ENCODE data around the gene G6PC3.

GRCh38 chr17:44105483-44105882 is 34.9 kb downstream of the G6PC3 start:
- TF ChIP-seq, protein P1, sequence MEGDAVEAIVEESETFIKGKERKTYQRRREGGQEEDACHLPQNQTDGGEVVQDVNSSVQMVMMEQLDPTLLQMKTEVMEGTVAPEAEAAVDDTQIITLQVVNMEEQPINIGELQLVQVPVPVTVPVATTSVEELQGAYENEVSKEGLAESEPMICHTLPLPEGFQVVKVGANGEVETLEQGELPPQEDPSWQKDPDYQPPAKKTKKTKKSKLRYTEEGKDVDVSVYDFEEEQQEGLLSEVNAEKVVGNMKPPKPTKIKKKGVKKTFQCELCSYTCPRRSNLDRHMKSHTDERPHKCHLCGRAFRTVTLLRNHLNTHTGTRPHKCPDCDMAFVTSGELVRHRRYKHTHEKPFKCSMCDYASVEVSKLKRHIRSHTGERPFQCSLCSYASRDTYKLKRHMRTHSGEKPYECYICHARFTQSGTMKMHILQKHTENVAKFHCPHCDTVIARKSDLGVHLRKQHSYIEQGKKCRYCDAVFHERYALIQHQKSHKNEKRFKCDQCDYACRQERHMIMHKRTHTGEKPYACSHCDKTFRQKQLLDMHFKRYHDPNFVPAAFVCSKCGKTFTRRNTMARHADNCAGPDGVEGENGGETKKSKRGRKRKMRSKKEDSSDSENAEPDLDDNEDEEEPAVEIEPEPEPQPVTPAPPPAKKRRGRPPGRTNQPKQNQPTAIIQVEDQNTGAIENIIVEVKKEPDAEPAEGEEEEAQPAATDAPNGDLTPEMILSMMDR (IDR thresholded peaks at IDR 0.05; ENCODE audit: insufficient read depth, low read length), result no peak
- TF ChIP-seq REST (IDR thresholded peaks at IDR 0.05; ENCODE audit: insufficient replicate concordance, low read depth) (no peak), SPI1 (IDR thresholded peaks at IDR 0.05; ENCODE audit: borderline replicate concordance, low read depth) (no peak), POLR2AphosphoS5 (IDR thresholded peaks at IDR 0.05; ENCODE audit: low read depth) (no peak)
